ENCODE measurements around the gene MUC2. TPM values are rescaled to one million over a fixed set of nuclear protein-coding genes. Genes with fewer than 3 reads are reported as not detected.
A peak's percentile ranks its signal among the peaks of the same experiment; 100 is the strongest.

Gene MUC2
- total and polyA plus RNA-seq, 9 of the 15 experiments (the other 6 are each of a cell fraction or from before 2014, with no cell fraction given) = under 0.01 to 0.18 TPM; not detected in 7

- DNase-seq (ENCODE audit: extremely low read depth in 1 of 4, low spot score in 3 of 4) (no peak), ATAC-seq (no peak), FAIRE-seq (no peak)
- no peak overlapping the region for H2AFZ ChIP-seq (ENCODE audit: low read depth, low read length)
- H3K36me3 ChIP-seq (ENCODE audit: control insufficient read depth, insufficient read depth, low read length) = no peaks in the 10 kb centered on the region
- no peak overlapping the region for H3K4me3 ChIP-seq
- no TSS peak for BruUV-seq (replicated peaks)
- no peak overlapping the region for H3K9ac ChIP-seq (ENCODE audit: insufficient read depth in 1 of 2, low read depth in 2 of 2, low read length in 2 of 2)
- H3K79me2 ChIP-seq (ENCODE audit: control insufficient read depth, insufficient read depth, low read length) = no peaks in the 10 kb centered on the region
- intact Hi-C loops (cut with micrococcal nuclease) (loop anchor here (5.0 kb wide), 1 partner anchor 141 kb away; no protein-coding TSS in a partner anchor), in situ Hi-C loops (cut with MboI) (no loop called here)
- H3K4me1 ChIP-seq (replicated peaks in 1 of 2; ENCODE audit: control insufficient read depth in 2 of 2, insufficient read depth in 2 of 2, low read length in 2 of 2) = peaks cover 0 to 46% of the 10 kb centered on the region in 2 experiments; a peak in 3 of 5 replicates
- peaks cover 27 to 77% of the 10 kb centered on the region in 2 experiments for H3K27me3 ChIP-seq (ENCODE audit: control insufficient read depth in 2 of 2, insufficient read depth in 2 of 2, low read length in 2 of 2)
- H3K9me3 ChIP-seq (replicated peaks; ENCODE audit: control insufficient read depth, insufficient read depth, low read depth, low read length) = no peaks in the 10 kb centered on the region
- H3K27ac ChIP-seq (ENCODE audit: extremely low read depth, low read depth, low read length) = no peak overlapping the region
- H3K9me1 ChIP-seq (ENCODE audit: control insufficient read depth, insufficient read depth, low read length) = no peaks in the 10 kb centered on the region
- ChIA-PET CTCF (ENCODE audit: low intra/inter-chr PET ratio) (no interaction called here), POLR2A (interaction anchor here (1.0 kb wide), 1 partner anchor 12 kb away, joined by 3 read pairs; no protein-coding TSS in a partner anchor)
- H3K4me2 ChIP-seq (ENCODE audit: insufficient read depth, low read length) = no peak overlapping the region
- H4K20me1 ChIP-seq (replicated peaks; ENCODE audit: control insufficient read depth, insufficient read depth, low read length) = 0 out of 2 replicates have a peak, but pooled peaks cover 12% of the 10 kb centered on the region
- TF ChIP-seq CTCF (IDR thresholded peaks at IDR 0.05 in 2 of 3, conservative IDR thresholded peaks at IDR 0.05 in 1 of 3; ENCODE audit: insufficient read depth in 2 of 3, low read depth in 1 of 3, low read length in 3 of 3) (peak in 2 of 3 experiments; percentile 23 to 31; a peak in 2 of 6 replicates), NR0B1 (IDR thresholded peaks at IDR 0.05; ENCODE audit: partially characterized antibody) (no peak)
- 2% methylated on average over 24 of the region's 25 CpGs for WGBS (ENCODE audit: insufficient coverage, low coverage, missing lambda C conversion rate)
These were observed 26.2 kb upstream of the MUC2 start for GRCh38 chr11:1048375-1049070.
